T-helper 2 cell treated with Interferon-gamma antibody and Interleukin-4, amounts not matched to agents 5 μg/mL and 100 μg/mL, for 36 hours (primary cell): ENCODE data around the gene KRT1.

Experiments used
- DNase-seq: peaks from one replicate; pipeline ENCODE4 v3.0.0; 2021; ENCODE audit warnings: low spot score
- H3K27ac Mint-ChIP-seq: one replicate; pipeline ENCODE4 v1.8.0; 2021; ENCODE audit warnings: mild to moderate bottlenecking, mixed read lengths
- H3K27me3 Mint-ChIP-seq: one replicate; pipeline ENCODE4 v1.8.0; 2021; ENCODE audit warnings: low read depth, mixed read lengths
- H3K36me3 Mint-ChIP-seq: one replicate; pipeline ENCODE4 v1.8.0; 2021; ENCODE audit warnings: low read depth, mixed read lengths
- H3K4me1 Mint-ChIP-seq: one replicate; pipeline ENCODE4 v1.8.0; 2021; ENCODE audit warnings: low read depth, mixed read lengths
- H3K4me3 Mint-ChIP-seq: one replicate; pipeline ENCODE4 v1.8.0; 2022; ENCODE audit warnings: mild to moderate bottlenecking, moderate library complexity, mixed read lengths
- H3K9me3 Mint-ChIP-seq: one replicate; pipeline ENCODE4 v1.8.0; 2021; ENCODE audit warnings: mixed read lengths

Gene KRT1

GRCh38 chr12:52682938-52683574, 2.8 kb upstream of the KRT1 start:
- Mint-ChIP-seq H3K9me3 (no peaks in the 10 kb centered on the region), H3K4me1 (peaks cover 34% of the 10 kb centered on the region), H3K4me3 (no peak overlapping the region), H3K27ac (no peak overlapping the region), H3K27me3 (peaks cover 29% of the 10 kb centered on the region), H3K36me3 (no peaks in the 10 kb centered on the region)
- DNase-seq, result no peak

GRCh38 chr12:52682381-52682660, 2.1 kb upstream of the KRT1 start:
- no peak for DNase-seq
- Mint-ChIP-seq H3K27me3 (peaks cover 26% of the 10 kb centered on the region), H3K36me3 (no peaks in the 10 kb centered on the region), H3K4me3 (no peak overlapping the region), H3K27ac (no peak overlapping the region), H3K4me1 (peaks cover 37% of the 10 kb centered on the region), H3K9me3 (no peaks in the 10 kb centered on the region)

GRCh38 chr12:52681526-52682380, 1.5 kb upstream of the KRT1 start:
- peaks cover 41% of the 10 kb centered on the region for H3K4me1 Mint-ChIP-seq

GRCh38 chr12:52679875-52680274, 332 bp downstream of the KRT1 start:
- DNase-seq, result no peak
- Mint-ChIP-seq H3K4me3 (no peak overlapping the region), H3K27me3 (peaks cover 18% of the 10 kb centered on the region), H3K4me1 (peaks cover 52% of the 10 kb centered on the region), H3K36me3 (peaks cover 3% of the 10 kb centered on the region), H3K9me3 (no peaks in the 10 kb centered on the region), H3K27ac (no peak overlapping the region)

More at GRCh38 chr12:52681526-52682380, 1.5 kb upstream of the KRT1 start:
- Mint-ChIP-seq H3K36me3 (no peaks in the 10 kb centered on the region), H3K9me3 (no peaks in the 10 kb centered on the region), H3K27me3 (peaks cover 23% of the 10 kb centered on the region), H3K27ac (no peak overlapping the region), H3K4me3 (peak overlapping the region; percentile 5)
- no peak for DNase-seq

GRCh38 chr12:52677671-52678070, 2.5 kb downstream of the KRT1 start:
- Mint-ChIP-seq H3K27ac (no peak overlapping the region), H3K27me3 (peaks cover 8% of the 10 kb centered on the region), H3K4me1 (peaks cover 59% of the 10 kb centered on the region), H3K4me3 (peak overlapping the region; percentile 16), H3K36me3 (peaks cover 3% of the 10 kb centered on the region), H3K9me3 (no peaks in the 10 kb centered on the region)
- no peak for DNase-seq

- Mint-ChIP-seq H3K9me3 (no peaks in the 10 kb centered on the region), H3K36me3 (peaks cover 3% of the 10 kb centered on the region), H3K27me3 (peaks cover 8% of the 10 kb centered on the region), H3K4me1 (peaks cover 57% of the 10 kb centered on the region), H3K4me3 (peak overlapping the region; percentile 16), H3K27ac (peak overlapping the region; percentile 24)
- DNase-seq, result no peak
These were observed 3.1 kb downstream of the KRT1 start for GRCh38 chr12:52677126-52677525.

- DNase-seq, result no peak
- no peak overlapping the region for H3K27ac Mint-ChIP-seq
These were observed 4.0 kb downstream of the KRT1 start for GRCh38 chr12:52676163-52676562.

GRCh38 chr12:52675301-52675701, 4.9 kb downstream of the KRT1 start:
- H3K36me3 Mint-ChIP-seq, result peaks cover 3% of the 10 kb centered on the region
- peaks cover 41% of the 10 kb centered on the region for H3K4me1 Mint-ChIP-seq
- DNase-seq, result no peak
- H3K4me3 Mint-ChIP-seq, result no peak overlapping the region
- no peak overlapping the region for H3K27ac Mint-ChIP-seq
- H3K27me3 Mint-ChIP-seq, result peaks cover 4% of the 10 kb centered on the region
- H3K9me3 Mint-ChIP-seq, result no peaks in the 10 kb centered on the region

More at GRCh38 chr12:52676163-52676562, 4.0 kb downstream of the KRT1 start:
- Mint-ChIP-seq H3K27me3 (peaks cover 8% of the 10 kb centered on the region), H3K4me3 (no peak overlapping the region), H3K36me3 (peaks cover 3% of the 10 kb centered on the region), H3K9me3 (no peaks in the 10 kb centered on the region), H3K4me1 (peaks cover 47% of the 10 kb centered on the region)

- Mint-ChIP-seq H3K27me3 (peaks cover 5% of the 10 kb centered on the region), H3K9me3 (no peaks in the 10 kb centered on the region), H3K27ac (no peak overlapping the region)
These were observed 5.8 kb downstream of the KRT1 start for GRCh38 chr12:52674433-52674775.

GRCh38 chr12:52673713-52674432, 6.3 kb downstream of the KRT1 start:
- Mint-ChIP-seq H3K4me1 (peaks cover 35% of the 10 kb centered on the region), H3K36me3 (peaks cover 3% of the 10 kb centered on the region), H3K9me3 (no peaks in the 10 kb centered on the region), H3K27me3 (peaks cover 7% of the 10 kb centered on the region), H3K27ac (no peak overlapping the region), H3K4me3 (no peak overlapping the region)
- no peak for DNase-seq

More at GRCh38 chr12:52674433-52674775, 5.8 kb downstream of the KRT1 start:
- no peak for DNase-seq
- Mint-ChIP-seq H3K4me3 (no peak overlapping the region), H3K4me1 (peaks cover 35% of the 10 kb centered on the region), H3K36me3 (peaks cover 3% of the 10 kb centered on the region)

- Mint-ChIP-seq H3K4me3 (no peak overlapping the region), H3K4me1 (peaks cover 33% of the 10 kb centered on the region), H3K9me3 (no peaks in the 10 kb centered on the region), H3K27ac (no peak overlapping the region), H3K36me3 (peaks cover 3% of the 10 kb centered on the region), H3K27me3 (peaks cover 13% of the 10 kb centered on the region)
- no peak for DNase-seq
These were observed 7.0 kb downstream of the KRT1 start for GRCh38 chr12:52673217-52673616.

- Mint-ChIP-seq H3K27me3 (peaks cover 17% of the 10 kb centered on the region), H3K27ac (no peak overlapping the region), H3K4me1 (peaks cover 25% of the 10 kb centered on the region), H3K9me3 (no peaks in the 10 kb centered on the region), H3K4me3 (no peak overlapping the region), H3K36me3 (peaks cover 3% of the 10 kb centered on the region)
- DNase-seq, result no peak
These were observed 7.8 kb downstream of the KRT1 start for GRCh38 chr12:52672321-52672933.

GRCh38 chr12:52670961-52671360, 9.2 kb downstream of the KRT1 start:
- no peak overlapping the region for H3K4me3 Mint-ChIP-seq
- no peaks in the 10 kb centered on the region for H3K9me3 Mint-ChIP-seq
- no peak overlapping the region for H3K27ac Mint-ChIP-seq
- no peaks in the 10 kb centered on the region for H3K36me3 Mint-ChIP-seq
- H3K4me1 Mint-ChIP-seq, result peaks cover 11% of the 10 kb centered on the region
- peaks cover 21% of the 10 kb centered on the region for H3K27me3 Mint-ChIP-seq
- no peak for DNase-seq

GRCh38 chr12:52670506-52670905, 9.7 kb downstream of the KRT1 start:
- Mint-ChIP-seq H3K9me3 (no peaks in the 10 kb centered on the region), H3K4me1 (peaks cover 7% of the 10 kb centered on the region), H3K4me3 (no peak overlapping the region), H3K27me3 (peaks cover 21% of the 10 kb centered on the region), H3K36me3 (no peaks in the 10 kb centered on the region), H3K27ac (no peak overlapping the region)
- DNase-seq, result no peak
